ENCODE measurements around the gene IMPACT.

The IMPACT gene

GRCh38 chr18:24420551-24420950 lies 5.9 kb upstream of the IMPACT start:
- DNase-seq (ENCODE audit: insufficient read length, low spot score): no peak
- no peak for FAIRE-seq

DNA sequence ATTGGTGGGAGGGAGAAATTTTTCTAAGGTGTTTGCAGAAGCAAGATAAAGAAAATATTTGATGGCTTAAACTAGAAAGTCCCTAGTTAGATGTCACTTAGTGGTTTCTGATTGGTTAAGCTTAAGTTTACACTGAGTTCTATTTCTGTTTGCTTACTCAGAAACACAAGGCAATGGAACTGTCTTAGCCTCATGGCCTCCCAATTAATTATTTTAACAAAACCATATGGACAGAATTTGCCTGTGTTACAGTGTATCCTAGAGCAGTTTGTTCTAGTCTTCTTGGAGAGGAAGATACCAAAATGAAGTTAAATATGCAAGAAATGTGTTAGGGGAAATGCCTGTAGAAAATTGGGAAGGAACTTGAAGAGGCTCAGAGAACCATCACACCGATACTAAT lies 4.6 kb upstream of the IMPACT start:
- FAIRE-seq: no peak
- no peak for DNase-seq (ENCODE audit: insufficient read length, low spot score)

- no peak for DNase-seq (ENCODE audit: insufficient read length, low spot score)
- FAIRE-seq: no peak
These were observed 435 bp upstream of the IMPACT start for GRCh38 chr18:24426073-24426397.

DNA sequence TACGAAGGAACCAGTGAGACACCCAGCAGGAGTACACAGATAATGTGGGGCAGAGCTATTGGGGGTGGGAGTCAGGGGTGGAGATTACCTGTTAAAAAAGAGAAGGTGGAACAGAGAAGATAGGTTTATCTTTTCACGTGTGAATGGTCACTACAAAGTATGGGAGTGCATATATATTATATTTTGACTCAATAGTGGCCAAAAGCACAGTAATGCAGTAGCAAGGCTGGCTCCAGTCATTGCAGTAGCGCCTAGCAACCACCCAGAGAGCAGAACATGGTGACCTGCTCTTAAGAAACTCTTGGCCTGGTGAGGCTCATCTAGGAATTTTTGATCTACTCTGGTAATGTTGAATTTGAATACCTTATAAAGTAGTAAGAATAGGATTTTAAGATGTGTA lies 1.0 kb downstream of the IMPACT start:
- no peak for DNase-seq (ENCODE audit: insufficient read length, low spot score)
- no peak for FAIRE-seq

DNA sequence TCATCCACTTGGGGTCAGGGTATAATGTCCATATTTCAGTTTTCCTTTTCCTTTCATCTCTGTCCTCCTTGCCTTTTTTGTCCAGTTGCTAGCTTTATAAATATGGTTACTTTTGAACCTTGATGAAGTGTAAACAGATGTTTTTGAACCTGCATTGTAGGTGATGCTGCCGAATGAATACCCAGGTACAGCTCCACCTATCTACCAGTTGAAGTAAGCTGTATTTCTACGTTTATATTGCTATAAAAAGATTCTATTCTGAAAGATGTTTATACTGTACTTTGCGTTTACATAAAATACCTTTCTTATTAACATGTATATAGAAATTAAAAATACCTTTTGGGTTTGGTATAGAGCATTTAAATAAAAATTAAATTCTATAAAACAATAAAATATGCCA lies 2.2 kb downstream of the IMPACT start:
- no peak for DNase-seq (ENCODE audit: insufficient read length, low spot score)
- no peak for FAIRE-seq

GRCh38 chr18:24429188-24429587 lies 2.7 kb downstream of the IMPACT start:
- no peak for DNase-seq (ENCODE audit: insufficient read length, low spot score)
- FAIRE-seq: no peak

DNA sequence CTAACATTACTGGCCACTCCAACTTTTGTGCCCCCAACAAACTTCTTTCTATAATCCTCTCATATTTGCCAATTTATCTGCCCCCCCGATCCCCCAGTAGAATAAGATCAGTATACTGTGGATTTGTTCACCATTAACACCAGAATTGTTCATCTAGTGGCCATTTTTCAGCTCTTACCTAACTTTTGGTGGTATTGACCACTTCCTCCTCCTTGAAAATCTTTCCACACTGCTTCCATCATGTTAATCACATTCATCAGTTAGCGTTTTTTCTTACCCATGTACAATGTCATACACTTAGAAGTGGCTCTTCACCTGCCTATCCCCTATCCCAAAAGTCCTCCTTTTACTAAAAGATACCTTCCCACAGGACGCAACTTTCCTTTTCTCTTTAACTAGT lies 6.1 kb downstream of the IMPACT start:
- DNase-seq (ENCODE audit: insufficient read length, low spot score) (no peak), FAIRE-seq (no peak)

DNA sequence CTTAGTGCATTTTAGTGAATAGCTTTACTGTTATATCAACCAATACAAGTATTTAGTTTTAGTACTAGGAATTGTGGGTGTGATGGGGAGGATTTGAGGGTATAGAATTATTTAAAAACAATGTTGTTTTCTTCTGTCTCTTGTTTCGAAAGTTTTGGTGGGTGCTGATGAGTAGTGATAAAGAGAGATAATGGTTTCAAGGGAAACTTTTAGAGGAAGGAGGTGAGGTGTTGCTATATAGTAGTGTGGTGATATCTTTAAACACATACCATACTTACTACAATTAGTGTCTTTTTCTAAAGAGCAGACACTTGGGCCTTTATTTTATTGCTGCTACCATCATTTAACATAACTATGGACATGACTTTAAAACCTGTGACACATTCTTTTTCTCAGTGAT lies 10.5 kb downstream of the IMPACT start:
- no peak for FAIRE-seq

GRCh38 chr18:24443870-24444269 lies 17.4 kb downstream of the IMPACT start:
- DNase-seq (ENCODE audit: insufficient read length, low spot score): no peak
- no peak for FAIRE-seq

More for the DNA sequence above, 10.5 kb downstream of the IMPACT start:
- no peak for DNase-seq (ENCODE audit: insufficient read length, low spot score)

DNA sequence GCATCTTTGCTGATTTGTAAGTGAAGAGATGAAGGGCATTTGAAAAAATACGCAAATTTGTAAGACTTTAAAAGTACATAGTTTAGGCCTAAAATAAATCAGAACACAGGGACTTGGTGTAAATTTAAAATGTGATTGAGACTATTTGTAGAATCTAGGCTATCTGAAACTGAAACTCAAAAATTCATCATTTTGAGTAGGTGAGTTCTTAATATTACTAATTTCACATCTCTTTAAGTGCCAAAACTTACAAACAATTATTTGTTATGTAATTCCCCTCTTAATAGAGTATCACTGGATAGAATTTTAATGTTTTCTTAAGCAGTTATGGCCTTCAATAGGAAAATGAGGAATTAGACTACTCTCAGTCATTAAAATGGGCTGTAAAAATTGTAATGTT lies 20.0 kb downstream of the IMPACT start:
- DNase-seq (ENCODE audit: insufficient read length, low spot score) (no peak), FAIRE-seq (no peak)

DNA sequence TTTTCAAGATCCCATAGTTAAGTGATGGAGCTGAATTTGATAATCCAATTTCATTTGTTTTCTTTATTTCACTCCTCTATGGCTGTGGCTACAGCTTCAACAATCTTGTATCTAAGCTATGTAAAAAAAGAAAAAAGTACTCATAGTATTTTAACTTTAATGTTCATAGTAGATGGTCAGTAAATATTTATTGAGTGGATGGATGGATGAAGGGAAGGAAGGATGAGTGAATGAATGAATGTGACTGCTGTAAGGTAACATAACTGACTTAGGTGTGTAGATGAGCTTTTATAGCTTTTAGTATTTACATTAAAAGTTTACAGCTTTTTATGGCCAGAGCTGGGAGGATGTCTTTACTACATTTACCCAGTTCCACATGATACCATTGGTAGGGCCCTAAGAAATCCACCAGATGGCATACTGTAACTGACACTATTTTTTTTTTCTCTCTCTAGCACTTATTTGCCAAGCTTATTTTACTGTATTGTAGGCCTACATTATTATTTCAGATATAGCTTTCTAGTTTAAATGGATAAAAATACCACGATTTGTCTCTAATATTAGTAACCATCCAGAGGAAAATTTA lies 20.6 kb downstream of the IMPACT start:
- FAIRE-seq: no peak
- DNase-seq (ENCODE audit: insufficient read length, low spot score): no peak

GRCh38 chr18:24447961-24448360 lies 21.5 kb downstream of the IMPACT start:
- FAIRE-seq: no peak
- DNase-seq (ENCODE audit: insufficient read length, low spot score): no peak

DNA sequence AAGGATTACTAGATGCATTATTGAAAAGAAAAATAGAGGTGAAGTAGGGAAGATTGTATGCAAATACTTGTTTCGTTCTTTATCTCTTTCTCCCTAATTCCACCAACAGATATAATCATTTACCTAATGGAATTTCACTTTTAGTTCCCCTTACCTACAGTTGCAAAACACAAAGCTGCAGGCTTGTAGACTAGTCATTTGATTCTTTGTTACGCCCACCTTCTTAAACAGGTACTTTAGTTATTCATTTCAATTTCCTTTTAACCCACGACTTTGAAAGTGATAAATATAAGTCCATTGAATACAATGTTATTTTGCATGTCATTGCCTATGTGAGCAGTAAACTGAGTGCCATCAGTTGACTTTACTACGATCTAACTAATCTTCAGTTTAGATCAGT lies 30.1 kb downstream of the IMPACT start:
- DNase-seq (ENCODE audit: insufficient read length, low spot score) (no peak), FAIRE-seq (no peak)

DNA sequence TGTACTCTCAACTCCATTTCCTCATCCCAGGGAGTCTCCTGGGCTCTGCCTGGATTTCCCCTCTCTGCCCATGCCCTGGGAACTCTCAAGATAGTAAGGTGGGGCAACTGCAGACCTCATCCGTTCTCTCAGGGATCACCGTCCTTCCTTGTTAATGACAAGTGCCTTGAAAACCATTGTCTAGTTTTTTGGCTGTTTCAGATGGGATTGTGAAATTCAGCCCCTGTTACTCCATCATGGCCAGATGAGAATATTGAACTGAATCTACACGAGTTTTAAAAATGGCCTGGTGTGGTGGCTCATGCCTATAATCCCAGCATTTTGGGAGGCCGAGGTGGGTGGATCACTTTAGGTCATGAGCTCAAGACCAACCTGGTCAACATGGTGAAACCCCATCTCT lies 33.3 kb downstream of the IMPACT start:
- no peak for FAIRE-seq
- DNase-seq (ENCODE audit: insufficient read length, low spot score): no peak

DNA sequence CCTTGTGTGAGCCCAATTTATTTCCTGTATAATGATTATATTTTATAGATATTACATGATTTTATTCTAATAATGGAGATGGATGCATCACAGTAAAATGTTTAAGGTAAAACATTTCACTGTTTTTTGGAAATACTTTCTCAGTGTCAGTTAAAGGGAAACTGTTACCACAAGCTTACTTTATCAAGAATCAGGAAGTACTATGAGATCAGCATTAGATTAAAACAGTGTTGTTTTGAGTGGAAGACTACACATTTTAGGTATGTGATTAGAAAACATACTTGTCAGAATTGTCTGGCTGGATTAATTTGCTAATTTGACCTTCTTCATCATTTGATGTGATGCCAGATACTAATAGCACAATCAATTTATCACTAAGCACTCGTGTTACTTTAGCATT lies 33.9 kb downstream of the IMPACT start, which contains the start of gene HRH4:
HRH4 (plus strand) TSS at position 250 of the 400 bp plus-strand sequence; CDS start at position 342, 92 bp downstream.
- DNase-seq (ENCODE audit: insufficient read length, low spot score) (no peak), FAIRE-seq (no peak)

GRCh38 chr18:24461996-24462395 lies 35.5 kb downstream of the IMPACT start:
- FAIRE-seq: no peak

DNA sequence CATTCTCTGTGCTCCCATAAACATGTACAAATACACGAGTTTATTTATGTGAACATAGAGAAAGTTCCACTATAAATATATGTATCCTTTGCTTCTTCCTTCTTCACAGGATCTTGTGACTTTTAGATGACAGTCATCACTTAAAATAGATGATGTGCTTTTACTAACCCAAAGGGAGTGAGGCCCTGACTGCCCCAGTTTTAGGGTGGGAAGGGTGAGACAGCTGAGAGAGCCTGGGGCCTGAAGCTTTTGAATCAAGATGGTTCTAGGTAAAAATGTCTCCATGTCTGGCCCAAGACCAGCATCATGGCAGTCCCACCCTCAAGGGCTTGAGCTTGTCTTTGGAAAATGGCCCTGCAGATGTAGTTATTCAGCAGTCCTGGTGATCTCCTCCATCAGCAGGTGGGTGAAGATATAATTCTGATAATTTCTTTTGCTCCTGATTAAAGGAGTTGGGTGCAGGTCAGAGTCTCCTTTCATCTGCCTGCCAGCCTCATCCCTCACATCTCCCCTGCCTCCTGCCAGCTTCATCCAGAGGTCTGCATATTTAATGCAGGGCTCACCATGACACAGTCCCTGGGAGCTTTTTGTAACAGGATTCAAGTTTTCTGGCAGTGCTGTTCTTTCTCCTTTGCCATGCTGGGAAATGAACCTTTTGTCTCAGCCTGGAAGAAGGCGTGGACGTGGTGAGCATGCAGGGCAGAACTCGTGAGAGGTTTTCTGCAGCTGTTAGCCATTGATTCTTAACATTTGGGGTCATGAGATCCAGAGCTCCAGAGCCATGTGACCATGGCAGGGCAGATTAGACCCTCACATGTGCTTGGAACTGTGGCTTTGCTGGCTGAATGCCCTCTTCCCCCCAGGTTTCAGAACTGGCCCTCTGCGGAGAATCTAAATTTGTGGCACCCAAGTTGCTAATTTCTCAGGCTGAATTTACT lies 36.6 kb downstream of the IMPACT start:
- DNase-seq (ENCODE audit: insufficient read length, low spot score) (no peak), FAIRE-seq (no peak)

More at GRCh38 chr18:24461996-24462395, 35.5 kb downstream of the IMPACT start:
- DNase-seq (ENCODE audit: insufficient read length, low spot score): no peak

GRCh38 chr18:24465486-24465885 lies 39.0 kb downstream of the IMPACT start:
- FAIRE-seq (no peak), DNase-seq (ENCODE audit: insufficient read length, low spot score) (no peak)

GRCh38 chr18:24466771-24467170 lies 40.3 kb downstream of the IMPACT start:
- FAIRE-seq (no peak), DNase-seq (ENCODE audit: insufficient read length, low spot score) (no peak)

GRCh38 chr18:24470022-24470618 lies 43.6 kb downstream of the IMPACT start:
- FAIRE-seq: no peak
- no peak for DNase-seq (ENCODE audit: insufficient read length, low spot score)

DNA sequence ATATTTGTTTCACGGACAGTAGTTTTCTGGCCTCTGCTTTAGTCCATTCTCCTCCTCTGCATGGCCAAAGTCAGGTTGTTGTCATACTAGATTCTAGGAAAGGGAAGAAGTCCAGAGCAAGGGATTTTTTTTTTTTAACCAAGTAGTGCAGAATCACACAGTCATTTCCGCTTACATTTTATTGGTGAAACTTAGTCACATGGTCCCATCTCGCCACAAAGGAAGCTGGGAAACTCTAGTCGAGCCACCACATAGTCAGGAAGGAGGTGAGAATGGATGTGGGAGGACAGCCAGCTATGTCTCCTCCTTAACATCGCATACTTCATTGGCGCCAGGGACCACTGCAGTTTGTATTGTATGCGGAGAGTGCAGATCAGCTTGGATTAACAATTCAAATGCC lies 44.3 kb downstream of the IMPACT start:
- DNase-seq (ENCODE audit: insufficient read length, low spot score) (no peak), FAIRE-seq (no peak)

DNA sequence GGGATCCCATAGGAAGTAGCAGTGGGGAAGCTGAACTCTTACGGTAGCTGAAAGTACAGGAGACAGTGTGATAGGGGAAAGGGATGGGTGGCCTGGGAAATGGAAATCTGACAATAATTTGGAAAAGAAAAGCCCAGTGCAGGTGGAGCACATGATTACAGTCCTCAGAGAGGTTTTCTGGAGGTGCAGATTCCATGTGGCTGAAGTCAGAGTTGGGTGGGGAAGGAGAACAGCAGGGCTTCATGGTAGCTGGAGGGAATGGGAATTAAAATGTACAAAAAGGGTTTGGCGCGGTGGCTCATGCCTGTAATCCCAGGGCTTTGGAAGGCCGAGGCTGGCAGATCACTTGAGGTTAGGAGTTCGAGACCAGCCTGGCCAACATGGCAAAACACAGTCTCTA lies 46.1 kb downstream of the IMPACT start:
- DNase-seq (ENCODE audit: insufficient read length, low spot score): no peak
- no peak for FAIRE-seq

Data from HTR-8/SVneo (cell line).